ENCODE results near the gene ARHGEF19.

Gene ARHGEF19

DNA sequence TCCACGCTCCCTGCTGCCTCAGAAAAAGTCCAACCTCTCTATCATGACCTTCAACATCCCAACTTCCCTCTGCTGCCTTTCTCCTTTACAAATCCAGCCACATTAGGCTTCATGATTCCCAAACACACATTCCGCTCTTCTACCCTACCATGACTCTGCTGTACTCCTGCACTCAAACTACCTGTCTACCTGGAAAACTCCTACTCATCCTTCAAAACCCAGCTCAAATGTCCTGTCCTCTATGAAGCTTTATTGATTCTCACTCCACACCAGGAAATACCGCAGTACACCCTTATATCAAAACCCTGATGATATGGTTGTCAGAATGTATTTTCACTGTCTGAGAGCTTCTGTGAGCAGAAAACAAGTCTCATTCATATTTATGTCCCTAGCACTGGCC is 8.9 kb downstream of the ARHGEF19 start:
- no peak overlapping the region for H3K9ac ChIP-seq (ENCODE audit: low read depth, low read length, poor library complexity)
- no peak overlapping the region for H3K4ac ChIP-seq (ENCODE audit: low read length)
- WGBS, 2 donors (ENCODE audit: extremely low coverage in 2 of 2, insufficient read length in 2 of 2, insufficient replicate concordance in 1 of 2), result no CpG with 5 or more reads among the region's 3 CpGs
- no peaks in the 10 kb centered on the region for H3K79me1 ChIP-seq (ENCODE audit: low read depth, low read length)
- no peak overlapping the region for H4K91ac ChIP-seq (ENCODE audit: low read depth, low read length, poor library complexity)
- H3K4me3 ChIP-seq (ENCODE audit: low read length in 2 of 2), result no peak overlapping the region
- no peak overlapping the region for H2BK5ac ChIP-seq (ENCODE audit: low read length)
- no peak for DNase-seq (ENCODE audit: low spot score)
- H3K14ac ChIP-seq (ENCODE audit: low read length), result no peak overlapping the region
- no peak overlapping the region for H3K18ac ChIP-seq (ENCODE audit: low read length)
- H2BK15ac ChIP-seq (ENCODE audit: low read length), result no peak overlapping the region
- no peaks in the 10 kb centered on the region for H3K9me3 ChIP-seq (replicated peaks in 1 of 2; ENCODE audit: control insufficient read depth in 2 of 2, insufficient read depth in 1 of 2, low read depth in 1 of 2, low read length in 2 of 2)
- H2AK5ac ChIP-seq (ENCODE audit: low read depth, low read length), result no peak overlapping the region
- peaks cover 4 to 6% of the 10 kb centered on the region in 2 donors for H3K36me3 ChIP-seq (replicated peaks in 1 of 2; ENCODE audit: control insufficient read depth in 2 of 2, insufficient read depth in 2 of 2, low read length in 2 of 2)
- no peak overlapping the region for H3K23ac ChIP-seq (ENCODE audit: low read depth, low read length, poor library complexity)
- no peak overlapping the region for H3K27ac ChIP-seq (replicated peaks; ENCODE audit: low read length)
- no peak overlapping the region for H2BK120ac ChIP-seq (ENCODE audit: low read depth, low read length)
- no peak overlapping the region for H3K4me2 ChIP-seq (ENCODE audit: insufficient read depth, low read length, poor library complexity, severe bottlenecking)
- H3K27me3 ChIP-seq (ENCODE audit: control insufficient read depth in 3 of 3, insufficient read depth in 3 of 3, low read depth in 1 of 3, low read length in 3 of 3), result no peaks in the 10 kb centered on the region
- no peak overlapping the region for H2AFZ ChIP-seq (ENCODE audit: low read length)
- H4K8ac ChIP-seq (ENCODE audit: low read depth, low read length), result no peak overlapping the region
- H2BK12ac ChIP-seq (ENCODE audit: low read length), result no peak overlapping the region
- H3K4me1 ChIP-seq (ENCODE audit: control insufficient read depth in 2 of 2, insufficient read depth in 1 of 2, low read depth in 1 of 2, low read length in 2 of 2), result peaks cover 0 to 10% of the 10 kb centered on the region in 2 donors

GRCh38 chr1:16202281-16203210 is 9.9 kb downstream of the ARHGEF19 start:
- Histone ChIP-seq H3K9me3 (replicated peaks in 1 of 2; ENCODE audit: control insufficient read depth in 2 of 2, insufficient read depth in 1 of 2, low read depth in 1 of 2, low read length in 2 of 2) (no peaks in the 10 kb centered on the region), H2BK5ac (ENCODE audit: low read length) (no peak overlapping the region), H3K4me2 (ENCODE audit: insufficient read depth, low read length, poor library complexity, severe bottlenecking) (no peak overlapping the region), H3K79me1 (ENCODE audit: low read depth, low read length) (no peaks in the 10 kb centered on the region), H3K4me3 (ENCODE audit: low read length in 2 of 2) (no peak overlapping the region), H3K36me3 (replicated peaks in 1 of 2; ENCODE audit: control insufficient read depth in 2 of 2, insufficient read depth in 2 of 2, low read length in 2 of 2) (peaks cover 4 to 6% of the 10 kb centered on the region in 2 donors), H3K27me3 (ENCODE audit: control insufficient read depth in 3 of 3, insufficient read depth in 3 of 3, low read depth in 1 of 3, low read length in 3 of 3) (no peaks in the 10 kb centered on the region), H3K4ac (ENCODE audit: low read length) (no peak overlapping the region), H4K91ac (ENCODE audit: low read depth, low read length, poor library complexity) (no peak overlapping the region), H3K27ac (replicated peaks; ENCODE audit: low read length) (no peak overlapping the region), H3K14ac (ENCODE audit: low read length) (no peak overlapping the region), H3K4me1 (ENCODE audit: control insufficient read depth in 2 of 2, insufficient read depth in 1 of 2, low read depth in 1 of 2, low read length in 2 of 2) (peaks cover 0 to 10% of the 10 kb centered on the region in 2 donors), H3K18ac (ENCODE audit: low read length) (peak overlapping the region; percentile 42), H3K23ac (ENCODE audit: low read depth, low read length, poor library complexity) (peak overlapping the region; percentile 37), H3K9ac (ENCODE audit: low read depth, low read length, poor library complexity) (no peak overlapping the region), H2AFZ (ENCODE audit: low read length) (no peak overlapping the region), H2BK15ac (ENCODE audit: low read length) (no peak overlapping the region), H2AK5ac (ENCODE audit: low read depth, low read length) (no peak overlapping the region), H2BK120ac (ENCODE audit: low read depth, low read length) (no peak overlapping the region), H4K8ac (ENCODE audit: low read depth, low read length) (no peak overlapping the region), H2BK12ac (ENCODE audit: low read length) (no peak overlapping the region)
- no peak for DNase-seq (ENCODE audit: low spot score)
- whole genome bisulfite sequencing, 2 donors (ENCODE audit: extremely low coverage in 2 of 2, insufficient read length in 2 of 2, insufficient replicate concordance in 1 of 2), result no CpG with 5 or more reads among the region's 24 CpGs

DNA sequence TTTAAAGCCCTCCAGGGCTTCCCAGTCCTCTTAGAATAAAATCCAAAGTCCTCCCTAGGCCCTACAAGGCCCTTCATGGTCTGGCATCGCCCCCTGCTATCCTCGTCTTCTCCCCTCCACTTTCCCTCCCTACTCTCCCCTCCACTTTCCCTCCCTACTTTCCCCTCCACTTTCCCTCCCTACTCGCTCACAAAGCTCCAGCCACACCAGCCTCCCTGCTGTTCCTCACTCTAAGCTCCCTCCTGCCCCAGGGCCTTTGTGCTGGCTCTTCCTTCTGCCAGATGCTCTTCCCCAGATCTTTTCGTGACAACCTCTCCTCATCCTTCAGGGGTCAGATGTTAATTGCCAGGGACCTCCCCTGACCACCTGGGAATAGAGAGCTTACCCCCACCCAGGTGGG is 12.8 kb downstream of the ARHGEF19 start:
- no peak overlapping the region for H2BK15ac ChIP-seq (ENCODE audit: low read length)
- H3K9ac ChIP-seq (ENCODE audit: low read depth, low read length, poor library complexity), result no peak overlapping the region
- H2BK120ac ChIP-seq (ENCODE audit: low read depth, low read length), result no peak overlapping the region
- H3K18ac ChIP-seq (ENCODE audit: low read length), result no peak overlapping the region
- no peak overlapping the region for H3K4me2 ChIP-seq (ENCODE audit: insufficient read depth, low read length, poor library complexity, severe bottlenecking)
- H3K9me3 ChIP-seq (replicated peaks in 1 of 2; ENCODE audit: control insufficient read depth in 2 of 2, insufficient read depth in 1 of 2, low read depth in 1 of 2, low read length in 2 of 2), result no peaks in the 10 kb centered on the region
- H3K36me3 ChIP-seq (replicated peaks in 1 of 2; ENCODE audit: control insufficient read depth in 2 of 2, insufficient read depth in 2 of 2, low read length in 2 of 2), result peaks cover 4 to 6% of the 10 kb centered on the region in 2 donors
- H2BK12ac ChIP-seq (ENCODE audit: low read length), result no peak overlapping the region
- DNase-seq (ENCODE audit: low spot score), result no peak
- H3K27me3 ChIP-seq (ENCODE audit: control insufficient read depth in 3 of 3, insufficient read depth in 3 of 3, low read depth in 1 of 3, low read length in 3 of 3), result no peaks in the 10 kb centered on the region
- no peak overlapping the region for H3K14ac ChIP-seq (ENCODE audit: low read length)
- H4K91ac ChIP-seq (ENCODE audit: low read depth, low read length, poor library complexity), result no peak overlapping the region
- no peak overlapping the region for H4K8ac ChIP-seq (ENCODE audit: low read depth, low read length)
- WGBS, 2 donors (ENCODE audit: extremely low coverage in 2 of 2, insufficient read length in 2 of 2, insufficient replicate concordance in 1 of 2), result no CpG with 5 or more reads among the region's 4 CpGs
- no peak overlapping the region for H2BK5ac ChIP-seq (ENCODE audit: low read length)
- H3K27ac ChIP-seq (replicated peaks; ENCODE audit: low read length), result no peak overlapping the region
- no peaks in the 10 kb centered on the region for H3K79me1 ChIP-seq (ENCODE audit: low read depth, low read length)
- no peak overlapping the region for H3K23ac ChIP-seq (ENCODE audit: low read depth, low read length, poor library complexity)
- no peak overlapping the region for H3K4ac ChIP-seq (ENCODE audit: low read length)
- no peak overlapping the region for H3K4me3 ChIP-seq (ENCODE audit: low read length in 2 of 2)
- no peak overlapping the region for H2AK5ac ChIP-seq (ENCODE audit: low read depth, low read length)
- no peak overlapping the region for H2AFZ ChIP-seq (ENCODE audit: low read length)
- H3K4me1 ChIP-seq (ENCODE audit: control insufficient read depth in 2 of 2, insufficient read depth in 1 of 2, low read depth in 1 of 2, low read length in 2 of 2), result no peaks in the 10 kb centered on the region

GRCh38 chr1:16199157-16199501 is 13.3 kb downstream of the ARHGEF19 start:
- H3K18ac ChIP-seq (ENCODE audit: low read length), result peak overlapping the region; percentile 51
- H3K79me1 ChIP-seq (ENCODE audit: low read depth, low read length), result no peaks in the 10 kb centered on the region
- no peak overlapping the region for H3K23ac ChIP-seq (ENCODE audit: low read depth, low read length, poor library complexity)
- H3K14ac ChIP-seq (ENCODE audit: low read length), result no peak overlapping the region
- H2BK12ac ChIP-seq (ENCODE audit: low read length), result no peak overlapping the region
- H3K9ac ChIP-seq (ENCODE audit: low read depth, low read length, poor library complexity), result no peak overlapping the region
- H3K9me3 ChIP-seq (replicated peaks in 1 of 2; ENCODE audit: control insufficient read depth in 2 of 2, insufficient read depth in 1 of 2, low read depth in 1 of 2, low read length in 2 of 2), result no peaks in the 10 kb centered on the region
- H2AFZ ChIP-seq (ENCODE audit: low read length), result no peak overlapping the region
- H3K4me3 ChIP-seq (ENCODE audit: low read length in 2 of 2), result peak overlapping the region in 1 of 2 donors; percentile 59
- no peak overlapping the region for H2BK15ac ChIP-seq (ENCODE audit: low read length)
- H2AK5ac ChIP-seq (ENCODE audit: low read depth, low read length), result no peak overlapping the region
- no peak overlapping the region for H2BK5ac ChIP-seq (ENCODE audit: low read length)
- no peaks in the 10 kb centered on the region for H3K27me3 ChIP-seq (ENCODE audit: control insufficient read depth in 3 of 3, insufficient read depth in 3 of 3, low read depth in 1 of 3, low read length in 3 of 3)
- no peaks in the 10 kb centered on the region for H3K4me1 ChIP-seq (ENCODE audit: control insufficient read depth in 2 of 2, insufficient read depth in 1 of 2, low read depth in 1 of 2, low read length in 2 of 2)
- no peak overlapping the region for H3K4ac ChIP-seq (ENCODE audit: low read length)
- no peak overlapping the region for H4K91ac ChIP-seq (ENCODE audit: low read depth, low read length, poor library complexity)
- no peak for DNase-seq (ENCODE audit: low spot score)
- no CpG with 5 or more reads among the region's 1 CpG for WGBS, 2 donors (ENCODE audit: extremely low coverage in 2 of 2, insufficient read length in 2 of 2, insufficient replicate concordance in 1 of 2)
- peaks cover under 1 to 2% of the 10 kb centered on the region in 2 donors for H3K36me3 ChIP-seq (replicated peaks in 1 of 2; ENCODE audit: control insufficient read depth in 2 of 2, insufficient read depth in 2 of 2, low read length in 2 of 2)
- no peak overlapping the region for H3K27ac ChIP-seq (replicated peaks; ENCODE audit: low read length)
- H2BK120ac ChIP-seq (ENCODE audit: low read depth, low read length), result no peak overlapping the region
- H4K8ac ChIP-seq (ENCODE audit: low read depth, low read length), result no peak overlapping the region
- no peak overlapping the region for H3K4me2 ChIP-seq (ENCODE audit: insufficient read depth, low read length, poor library complexity, severe bottlenecking)

Data from neuronal stem cell (in vitro differentiated cells).